CD14-positive monocyte (primary cell): ENCODE results near the gene CASK. TPM values are rescaled to one million over a fixed set of nuclear protein-coding genes. Genes with fewer than 3 reads are reported as not detected.
A peak's percentile ranks its signal among the peaks of the same experiment; 100 is the strongest.

ENCODE experiments used
- DNase-seq, 3 donors: peaks; one replicate each; pipeline ENCODE4 v3.0.0-alpha.2; 2011 to 2022
- H2AFZ ChIP-seq: 2 replicates; pipeline ENCODE4 v1.6.0; 2012; ENCODE audit warnings: mild to moderate bottlenecking, low read depth, low read length, inconsistent platforms; ENCODE audit not compliant: insufficient read depth, poor library complexity, severe bottlenecking
- H3K27ac ChIP-seq, 2 donors: 1 replicate in 1 of 2; 2 replicates in 1 of 2; pipeline ENCODE4 v1.5.1; 2012 to 2013; ENCODE audit warnings: low read length in 2 of 2, control low read depth in 1 of 2, inconsistent platforms in 1 of 2, low read depth in 1 of 2, mild to moderate bottlenecking in 1 of 2
- H3K27me3 ChIP-seq, 2 donors: one replicate each; pipeline versions ENCODE4 v1.6.0 to v1.6.1; 2011 to 2013; ENCODE audit warnings: low read length in 2 of 2; ENCODE audit not compliant: control insufficient read depth in 2 of 2, insufficient read depth in 2 of 2
- H3K36me3 ChIP-seq, 2 donors: replicated peaks in 1 of 2; 1 replicate in 1 of 2; 2 replicates in 1 of 2; pipeline versions ENCODE4 v1.5.1 to v1.6.1; 2012 to 2013; ENCODE audit warnings: low read length in 2 of 2, control low read depth in 1 of 2, inconsistent platforms in 1 of 2, mild to moderate bottlenecking in 1 of 2; ENCODE audit not compliant: insufficient read depth in 2 of 2, control insufficient read depth in 1 of 2
- H3K4me1 ChIP-seq, 2 donors: 1 replicate in 1 of 2; 2 replicates in 1 of 2; pipeline versions ENCODE4 v1.5.1 to v1.6.1; 2012 to 2013; ENCODE audit warnings: low read length in 2 of 2, control low read depth in 1 of 2, inconsistent platforms in 1 of 2, mild to moderate bottlenecking in 1 of 2, moderate library complexity in 1 of 2; ENCODE audit not compliant: insufficient read depth in 2 of 2, control insufficient read depth in 1 of 2
- H3K4me2 ChIP-seq: replicated peaks from 2 replicates; pipeline ENCODE3; 2012; ENCODE audit warnings: low read length, moderate library complexity, mild to moderate bottlenecking; ENCODE audit not compliant: poor library complexity, severe bottlenecking; ENCODE audit errors: extremely low read depth
- H3K4me3 ChIP-seq, 3 experiments: fragments of 200-600 bp in 1 of 3; sonication (generic) in 1 of 3; replicated peaks in 1 of 3; 1 replicate in 2 of 3; 2 replicates in 1 of 3; pipeline ENCODE4 v1.5.1; 2011 to 2013; ENCODE audit warnings: low read length in 3 of 3, mild to moderate bottlenecking in 3 of 3, control low read depth in 2 of 3, low read depth in 2 of 3, inconsistent platforms in 1 of 3, moderate library complexity in 1 of 3
- H3K79me2 ChIP-seq: 2 replicates; pipeline ENCODE4 v1.6.0; 2012; ENCODE audit warnings: mild to moderate bottlenecking, control low read depth, inconsistent platforms, low read length, moderate library complexity; ENCODE audit not compliant: insufficient read depth
- H3K9ac ChIP-seq: 2 replicates; pipeline ENCODE4 v1.6.0; 2017; ENCODE audit warnings: low read length, mild to moderate bottlenecking; ENCODE audit not compliant: insufficient read depth, poor library complexity, severe bottlenecking
- H3K9me3 ChIP-seq, 2 donors: replicated peaks in 1 of 2; 1 replicate in 1 of 2; 2 replicates in 1 of 2; pipeline versions ENCODE4 v1.5.1 to v1.6.1; 2012 to 2013; ENCODE audit warnings: low read length in 2 of 2, control low read depth in 1 of 2; ENCODE audit not compliant: control insufficient read depth in 1 of 2, insufficient read depth in 1 of 2
- H4K20me1 ChIP-seq: 2 replicates; pipeline ENCODE4 v1.6.0; 2012; ENCODE audit warnings: mild to moderate bottlenecking, low read length, control low read depth, moderate library complexity; ENCODE audit not compliant: insufficient read depth
- H3K27ac Mint-ChIP-seq, 7 donors: one replicate each; pipeline ENCODE4 v1.8.0; 2020; ENCODE audit warnings: mild to moderate bottlenecking in 7 of 7, mixed read lengths in 7 of 7, moderate library complexity in 6 of 7, inconsistent platforms in 2 of 7
- H3K27me3 Mint-ChIP-seq, 3 donors: one replicate each; pipeline ENCODE4 v1.8.0; 2021 to 2022; ENCODE audit warnings: low read depth in 3 of 3, mild to moderate bottlenecking in 3 of 3, mixed read lengths in 3 of 3, moderate library complexity in 3 of 3, inconsistent platforms in 1 of 3
- H3K36me3 Mint-ChIP-seq, 2 donors: one replicate each; pipeline ENCODE4 v1.8.0; 2020; ENCODE audit warnings: mixed read lengths in 2 of 2, inconsistent platforms in 1 of 2, mild to moderate bottlenecking in 1 of 2
- H3K4me1 Mint-ChIP-seq: one replicate; pipeline ENCODE4 v1.8.0; 2020; ENCODE audit warnings: mild to moderate bottlenecking, mixed read lengths
- H3K4me3 Mint-ChIP-seq, 2 donors: one replicate each; pipeline ENCODE4 v1.8.0; 2020; ENCODE audit warnings: mild to moderate bottlenecking in 2 of 2, mixed read lengths in 2 of 2, moderate library complexity in 1 of 2
- H3K9me3 Mint-ChIP-seq, 7 donors: one replicate each; pipeline ENCODE4 v1.8.0; 2020 to 2022; ENCODE audit warnings: mixed read lengths in 7 of 7, mild to moderate bottlenecking in 6 of 7, moderate library complexity in 6 of 7, inconsistent platforms in 2 of 7
- CTCF ChIP-seq: fragments of 200-600 bp; IDR thresholded peaks from one replicate; pipeline ENCODE4 v1.8.0; 2022; ENCODE audit warnings: antibody characterized with exemption, mild to moderate bottlenecking
- WGBS: methylation state at CpG from one replicate; pipeline ENCODE4 v1.1.5; 2013; ENCODE audit warnings: missing lambda C conversion rate; ENCODE audit not compliant: insufficient coverage; 5-methylcytosine and 5-hydroxymethylcytosine counted together
- intact Hi-C, 2 donors: fragments of 100-400 bp; cut with micrococcal nuclease; formaldehyde crosslinking; loops; one replicate each; pipeline versions ENCODE4 v1.15.0 to v1.15.1; 2023
- polyA plus RNA-seq, 3 donors: library from polyadenylated mRNA; depleted of rRNA in 1 of 3; unstranded in 2 of 3; stranded (reverse) in 1 of 3; fragments of 300-500 nt in 2 of 3; fragments of >200 nt in 1 of 3; fragmentation: Illumina TruSeq in 2 of 3; gene quantifications; 1 replicate in 2 of 3; 2 replicates in 1 of 3; pipeline ENCODE4 v1.2.3, GENCODE V29; 2012 to 2021

The CASK gene
- polyA plus RNA-seq, 3 donors, result 0.48 to 7.4 (median 2.5) TPM

- peaks cover 0 to 2% of the 10 kb centered on the region in 2 donors for H3K27me3 ChIP-seq
- H2AFZ ChIP-seq, result no peak overlapping the region
- peaks cover 0 to 3% (median 0%) of the 10 kb centered on the region in 7 donors for H3K9me3 Mint-ChIP-seq
- H3K27ac Mint-ChIP-seq, result peak overlapping the region in 6 of 7 donors; percentile 43 to 89 (median 82)
- no peaks in the 10 kb centered on the region for H3K36me3 ChIP-seq
- peak in 1 of 3 donors; percentile 5 for DNase-seq
- peak overlapping the region in 1 of 3 experiments; percentile 21 for H3K4me3 ChIP-seq
- peaks cover 0 to 14% (median 0%) of the 10 kb centered on the region in 3 donors for H3K27me3 Mint-ChIP-seq
- WGBS, result 100% methylated on average over 1 of the region's 1 CpG
- peaks cover 6 to 10% of the 10 kb centered on the region in 2 donors for H3K36me3 Mint-ChIP-seq
- H3K27ac ChIP-seq, result peak overlapping the region in 1 of 2 donors; percentile 61
- H3K4me3 Mint-ChIP-seq, result no peak overlapping the region
- H4K20me1 ChIP-seq, result no peaks in the 10 kb centered on the region
- H3K4me1 ChIP-seq, result peaks cover 13 to 14% of the 10 kb centered on the region in 2 donors
- H3K4me1 Mint-ChIP-seq, result peaks cover 10% of the 10 kb centered on the region
- peak overlapping the region; percentile 54 for H3K4me2 ChIP-seq
- intact Hi-C loops, result no loop called here
- peak overlapping the region; percentile 38 for H3K9ac ChIP-seq
- H3K79me2 ChIP-seq, result no peaks in the 10 kb centered on the region
- no peak for TF ChIP-seq CTCF
- H3K9me3 ChIP-seq, result no peaks in the 10 kb centered on the region
Measured at GRCh38 chrX:41604766-41605543, 318.4 kb downstream of the CASK start.

- H3K9ac ChIP-seq, result peak overlapping the region; percentile 38
- no peaks in the 10 kb centered on the region for H3K36me3 ChIP-seq
- peak overlapping the region in 1 of 2 donors; percentile 15 for H3K4me3 Mint-ChIP-seq
- H3K27ac Mint-ChIP-seq, result peak overlapping the region in 1 of 7 donors; percentile 60
- WGBS, result no CpG with 5 or more reads among the region's 2 CpGs
- peaks cover 6% of the 10 kb centered on the region in 2 donors for H3K36me3 Mint-ChIP-seq
- H3K27me3 ChIP-seq, result peaks cover 0 to 4% of the 10 kb centered on the region in 2 donors
- peaks cover 0 to 9% (median 0%) of the 10 kb centered on the region in 3 donors for H3K27me3 Mint-ChIP-seq
- peaks cover 0 to 3% (median 0%) of the 10 kb centered on the region in 7 donors for H3K9me3 Mint-ChIP-seq
- H3K4me1 Mint-ChIP-seq, result peaks cover 10% of the 10 kb centered on the region
- intact Hi-C loops, result no loop called here
- no peak for TF ChIP-seq CTCF
- peak overlapping the region; percentile 54 for H3K4me2 ChIP-seq
- H3K79me2 ChIP-seq, result no peaks in the 10 kb centered on the region
- peak overlapping the region in 1 of 2 donors; percentile 61 for H3K27ac ChIP-seq
- no peak overlapping the region for H2AFZ ChIP-seq
- DNase-seq, result no peak
- H3K4me1 ChIP-seq, result peaks cover 13 to 14% of the 10 kb centered on the region in 2 donors
- H4K20me1 ChIP-seq, result no peaks in the 10 kb centered on the region
- peak overlapping the region in 1 of 3 experiments; percentile 21 for H3K4me3 ChIP-seq
- H3K9me3 ChIP-seq, result no peaks in the 10 kb centered on the region
Measured at GRCh38 chrX:41604177-41604576, 319.2 kb downstream of the CASK start.
